SK-N-MC (cell line): ENCODE data around the gene ETF1.
A peak's percentile ranks its signal among the peaks of the same experiment; 100 is the strongest.
"Not testable (repeated sequence)": the region's sequence is repeated elsewhere in the genome, so short reads cannot be mapped to it uniquely, and the experiment has no call there.

Experiments
- DNase-seq: peaks from one replicate; pipeline ENCODE4 v3.0.0-alpha.2; 2011; ENCODE audit warnings: low read depth, low spot score
- H3K27ac ChIP-seq: fragments of 200-600 bp; sonication (generic); 2 replicates; pipeline ENCODE4 v1.5.1; 2016; ENCODE audit warnings: mixed run types
- H3K36me3 ChIP-seq: fragments of 200-600 bp; sonication (generic); 2 replicates; pipeline ENCODE4 v1.6.1; 2017; ENCODE audit warnings: antibody characterized with exemption, low read length, mixed read lengths; ENCODE audit not compliant: insufficient read depth
- H3K4me3 ChIP-seq: fragments of 200-600 bp; sonication (generic); 2 replicates; pipeline ENCODE4 v1.5.1; 2016
- H3K9ac ChIP-seq: fragments of 200-600 bp; sonication (generic); 2 replicates; pipeline ENCODE4 v1.8.0; 2017; ENCODE audit warnings: mixed run types, mixed read lengths; ENCODE audit not compliant: insufficient read length
- H3K9me3 ChIP-seq: fragments of 200-600 bp; sonication (generic); 2 replicates; pipeline ENCODE4 v1.6.1; 2017; ENCODE audit warnings: low read depth, mild to moderate bottlenecking, antibody characterized with exemption, low read length, moderate library complexity, mixed read lengths
- EZH2 ChIP-seq: fragments of 200-600 bp; sonication (generic); IDR thresholded peaks from one replicate; pipeline ENCODE4 v1.6.1; 2017; ENCODE audit warnings: antibody characterized with exemption
- FOXP2 ChIP-seq: optimal IDR thresholded peaks from 2 replicates; pipeline ENCODE3; 2011; ENCODE audit warnings: mild to moderate bottlenecking, moderate library complexity; ENCODE audit not compliant: insufficient read depth; ENCODE audit errors: extremely low read length, control extremely low read depth
- POLR2AphosphoS5 ChIP-seq: IDR thresholded peaks from 2 replicates; pipeline ENCODE4 v1.6.1; 2012; ENCODE audit warnings: mild to moderate bottlenecking, low read depth, low read length, borderline replicate concordance

Gene ETF1

DNA sequence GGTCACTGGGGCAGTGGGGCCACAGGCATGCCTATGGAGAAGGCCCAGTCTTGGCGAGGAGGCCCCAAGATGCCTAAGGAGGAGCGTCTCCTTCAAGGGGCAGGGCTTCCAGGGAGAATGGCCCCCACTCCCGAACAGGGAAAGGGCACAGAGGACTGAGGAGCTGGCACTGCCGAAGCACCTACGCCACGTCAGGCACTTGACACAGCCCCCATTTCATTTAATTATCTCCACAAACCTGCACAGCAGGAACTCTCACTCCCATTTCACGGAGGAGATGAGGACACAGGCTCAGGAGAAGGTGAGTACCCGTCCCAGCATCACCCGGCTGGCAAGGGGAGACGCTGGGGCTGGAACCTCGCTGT lies 51.8 kb downstream of the ETF1 start:
- H3K4me3 ChIP-seq: peak overlapping the region; percentile 82
- DNase-seq: no peak
- peak overlapping the region; percentile 82 for H3K9ac ChIP-seq
- TF ChIP-seq POLR2AphosphoS5 (no peak), FOXP2 (no peak), EZH2 (no peak)
- H3K27ac ChIP-seq: no peak overlapping the region
- no peaks in the 10 kb centered on the region for H3K36me3 ChIP-seq
- no peaks in the 10 kb centered on the region for H3K9me3 ChIP-seq

DNA sequence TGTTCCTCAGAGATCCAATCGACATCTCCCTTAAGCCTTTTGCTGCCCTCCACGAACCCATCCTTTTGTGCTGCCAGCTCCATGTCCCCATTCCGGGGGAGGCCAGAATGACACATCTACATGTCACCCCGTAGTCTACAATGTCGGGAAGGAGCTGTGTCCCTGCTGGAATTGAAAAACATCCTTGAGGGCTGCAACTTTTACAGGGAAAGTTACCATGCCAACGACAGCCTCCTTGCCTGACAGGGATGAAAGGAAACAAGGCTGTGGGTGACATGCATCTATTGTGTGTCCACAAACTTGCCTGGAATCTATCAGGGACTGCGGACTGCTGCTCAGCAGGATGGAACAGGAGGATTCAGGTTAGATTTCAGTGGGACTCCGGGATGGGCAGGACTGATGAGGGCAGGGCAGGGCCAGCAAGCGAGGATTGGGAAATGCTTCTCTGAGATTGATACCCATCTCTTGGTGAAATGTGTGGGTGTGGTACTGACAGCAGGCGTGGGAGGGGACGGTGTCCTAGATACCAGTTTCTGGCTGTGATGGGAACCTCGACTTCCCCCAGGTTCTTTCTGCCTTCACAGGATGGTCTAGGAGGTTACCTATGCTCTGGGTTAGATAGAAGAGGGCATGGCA lies 52.3 kb downstream of the ETF1 start:
- no peaks in the 10 kb centered on the region for H3K9me3 ChIP-seq
- no peak for DNase-seq
- no peak overlapping the region for H3K4me3 ChIP-seq
- H3K36me3 ChIP-seq: no peaks in the 10 kb centered on the region
- no peak overlapping the region for H3K9ac ChIP-seq
- TF ChIP-seq FOXP2 (no peak), EZH2 (no peak), POLR2AphosphoS5 (no peak)
- H3K27ac ChIP-seq: no peak overlapping the region

DNA sequence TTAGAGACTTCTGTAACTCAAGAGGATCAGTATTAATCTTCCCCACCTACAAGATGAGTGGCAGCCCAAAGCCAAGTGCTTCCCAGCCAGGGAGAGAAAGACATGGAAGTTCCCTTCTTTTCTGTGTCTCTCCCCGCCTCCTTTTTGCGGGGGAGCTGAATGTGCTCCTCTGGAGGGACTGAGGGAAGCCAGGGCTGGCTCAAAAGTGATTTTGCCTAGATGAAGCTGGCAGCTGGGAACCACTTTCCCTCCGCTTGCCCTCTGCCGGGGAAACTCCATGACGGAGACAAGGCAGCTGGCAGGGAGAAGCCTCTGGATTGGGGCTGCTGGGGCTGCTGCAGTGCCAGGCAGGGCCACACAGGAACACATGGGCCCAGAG lies 53.4 kb downstream of the ETF1 start:
- no peak for DNase-seq
- no peak overlapping the region for H3K9ac ChIP-seq

DNA sequence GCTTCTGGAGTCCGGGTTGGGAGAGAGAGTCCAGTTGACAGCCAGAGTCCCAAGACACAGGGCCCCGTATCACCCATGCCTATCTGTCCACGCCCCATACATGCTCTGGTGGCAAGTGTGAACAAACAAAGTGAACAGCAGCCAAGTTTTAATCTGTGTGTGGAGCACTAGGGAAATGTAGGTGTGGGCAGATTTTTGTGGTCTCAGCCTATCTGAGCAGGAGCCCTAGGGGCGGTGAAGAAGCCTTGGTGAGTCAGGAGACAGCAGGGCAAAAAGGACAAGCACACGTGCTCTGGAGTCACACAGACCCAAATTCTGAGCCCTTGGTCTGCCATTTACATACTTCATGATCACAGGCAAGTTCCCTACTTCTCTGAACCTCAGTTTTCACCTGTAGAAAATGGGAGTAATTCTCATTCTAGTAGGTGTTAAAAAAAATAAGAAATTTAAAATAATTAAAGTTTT lies 54.5 kb downstream of the ETF1 start:
- no peak overlapping the region for H3K4me3 ChIP-seq
- H3K9me3 ChIP-seq: no peaks in the 10 kb centered on the region
- TF ChIP-seq FOXP2: no peak
- no peak for TF ChIP-seq POLR2AphosphoS5
- no peak for TF ChIP-seq EZH2
- H3K36me3 ChIP-seq: no peaks in the 10 kb centered on the region
- H3K9ac ChIP-seq: no peak overlapping the region
- no peak for DNase-seq
- no peak overlapping the region for H3K27ac ChIP-seq

More for the DNA sequence above, 53.4 kb downstream of the ETF1 start:
- H3K27ac ChIP-seq: no peak overlapping the region
- no peaks in the 10 kb centered on the region for H3K36me3 ChIP-seq
- H3K4me3 ChIP-seq: no peak overlapping the region
- H3K9me3 ChIP-seq: no peaks in the 10 kb centered on the region
- TF ChIP-seq FOXP2 (no peak), EZH2 (no peak), POLR2AphosphoS5 (no peak)

DNA sequence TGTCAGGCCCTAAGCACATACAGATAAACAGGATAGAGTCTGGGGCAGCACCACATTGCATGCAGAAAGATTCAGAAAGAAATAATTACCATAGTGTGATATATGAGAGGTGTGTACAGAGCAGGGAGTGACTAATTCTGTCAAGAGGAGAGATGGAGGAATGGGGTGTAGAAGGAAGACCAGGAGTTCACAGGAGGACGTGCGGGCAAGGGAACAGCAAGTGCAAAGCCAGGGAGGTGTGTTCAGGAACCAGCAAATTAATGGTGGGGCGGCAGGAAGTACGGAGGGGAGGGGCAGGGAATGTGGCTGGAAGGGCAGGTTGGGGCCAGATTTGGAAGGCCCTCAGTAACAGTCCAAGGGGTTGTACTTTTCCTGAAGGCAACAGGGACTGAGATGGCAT lies 60.4 kb downstream of the ETF1 start:
- H3K36me3 ChIP-seq: no peaks in the 10 kb centered on the region
- H3K4me3 ChIP-seq: no peak overlapping the region
- no peak overlapping the region for H3K27ac ChIP-seq
- no peak overlapping the region for H3K9ac ChIP-seq
- TF ChIP-seq EZH2 (no peak), FOXP2 (no peak), POLR2AphosphoS5 (no peak)
- no peaks in the 10 kb centered on the region for H3K9me3 ChIP-seq
- no peak for DNase-seq

DNA sequence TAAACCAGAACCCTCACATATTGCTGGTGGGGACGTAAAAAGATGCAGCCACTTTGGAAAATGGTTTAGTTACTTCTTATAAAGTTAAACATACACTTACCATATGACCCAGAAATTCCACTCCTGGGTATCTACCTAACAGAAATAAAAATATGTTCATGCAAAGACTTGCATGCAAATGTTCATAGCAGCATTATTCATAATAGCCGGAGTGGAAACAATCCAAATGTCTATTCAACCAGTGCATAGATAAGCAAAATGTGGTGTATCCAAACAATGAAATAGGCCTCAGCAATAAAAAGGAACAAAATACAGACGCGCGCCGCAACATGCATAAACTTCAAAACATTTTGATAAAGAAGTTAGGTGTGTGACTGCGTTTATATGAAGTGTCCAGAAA lies 66.1 kb downstream of the ETF1 start:
- Histone ChIP-seq H3K27ac (no peak overlapping the region), H3K36me3 (no peaks in the 10 kb centered on the region), H3K4me3 (no peak overlapping the region), H3K9ac (no peak overlapping the region), H3K9me3 (no peaks in the 10 kb centered on the region)
- no peak for DNase-seq
- TF ChIP-seq EZH2: no peak
- no peak for TF ChIP-seq FOXP2
- no peak for TF ChIP-seq POLR2AphosphoS5

DNA sequence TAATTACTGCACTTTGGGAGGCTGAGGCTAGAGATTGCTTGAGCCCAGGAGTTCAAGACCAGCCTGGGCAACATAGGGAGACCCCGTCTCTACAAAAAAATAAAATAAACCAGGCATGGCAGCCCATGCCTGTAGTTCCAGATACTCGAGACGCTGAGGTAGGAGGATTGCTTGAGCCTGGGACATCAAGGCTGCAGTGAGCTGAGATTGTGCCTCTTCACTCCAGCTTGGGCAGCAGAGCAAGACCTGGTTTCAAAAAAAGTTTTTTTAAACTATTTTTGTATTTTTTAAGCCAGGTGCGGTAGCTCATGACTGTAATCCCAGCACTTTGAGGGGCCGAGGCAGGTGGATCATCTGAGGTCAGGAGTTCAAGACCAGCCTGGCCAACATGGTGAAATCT lies 69.9 kb downstream of the ETF1 start:
- not testable (repeated sequence) for H3K4me3 ChIP-seq, H3K27ac ChIP-seq, H3K9ac ChIP-seq, DNase-seq, H3K9me3 ChIP-seq, H3K36me3 ChIP-seq

DNA sequence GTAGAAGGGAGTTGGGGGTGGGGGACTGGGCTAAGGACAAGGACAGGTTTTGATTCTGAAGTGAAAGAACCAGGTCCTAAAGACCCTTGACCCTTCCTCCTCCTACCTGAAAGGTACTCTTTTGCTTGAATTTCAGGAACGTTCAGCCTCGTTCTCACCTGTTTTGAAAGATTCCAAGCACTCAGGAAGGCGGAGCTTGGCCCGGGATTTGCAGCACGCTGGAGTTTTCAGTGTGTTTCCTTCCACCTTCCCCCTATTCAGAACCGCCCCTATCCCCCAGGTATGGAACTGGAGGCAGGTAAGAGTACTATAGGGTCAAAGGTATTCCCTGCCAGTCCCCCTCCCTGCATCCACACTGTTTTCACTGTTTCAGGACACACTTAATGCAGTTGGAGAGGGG lies 70.7 kb downstream of the ETF1 start:
- no peak overlapping the region for H3K4me3 ChIP-seq
- DNase-seq: no peak
- TF ChIP-seq FOXP2 (no peak), EZH2 (no peak), POLR2AphosphoS5 (no peak)
- H3K9me3 ChIP-seq: no peaks in the 10 kb centered on the region
- H3K27ac ChIP-seq: no peak overlapping the region
- no peaks in the 10 kb centered on the region for H3K36me3 ChIP-seq
- H3K9ac ChIP-seq: no peak overlapping the region

DNA sequence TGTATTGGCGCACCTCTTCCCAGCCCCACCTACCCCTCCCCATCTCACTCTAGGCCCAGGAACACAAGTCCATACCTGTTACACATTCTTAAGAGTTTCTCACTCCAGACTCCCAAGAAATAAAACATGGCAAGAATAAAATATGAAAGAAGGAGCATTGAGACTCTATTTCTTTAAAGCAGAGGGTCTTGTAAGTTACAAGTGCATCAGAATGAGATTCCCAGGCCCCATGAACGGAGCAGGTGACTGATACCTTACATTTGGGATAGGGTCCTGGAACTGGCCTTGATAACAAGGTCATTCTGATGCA lies 72.0 kb downstream of the ETF1 start:
- H3K9ac ChIP-seq: no peak overlapping the region
- no peak overlapping the region for H3K4me3 ChIP-seq
- no peaks in the 10 kb centered on the region for H3K9me3 ChIP-seq
- no peaks in the 10 kb centered on the region for H3K36me3 ChIP-seq
- no peak for DNase-seq
- H3K27ac ChIP-seq: no peak overlapping the region
- TF ChIP-seq EZH2 (no peak), POLR2AphosphoS5 (no peak), FOXP2 (no peak)
